Stimulated activated CD4-positive, alpha-beta T cell treated with anti-CD3 and anti-CD28 coated beads, TNF-alpha, amount 100 ng/mL, for 1 hour (primary cell): ENCODE data around the gene IL34.

ENCODE experiments used
- DNase-seq, 3 donors: peaks; one replicate each; pipeline ENCODE4 v3.0.0-alpha.2; 2020; ENCODE audit warnings: low read depth in 3 of 3, low spot score in 1 of 3

The IL34 gene

DNA sequence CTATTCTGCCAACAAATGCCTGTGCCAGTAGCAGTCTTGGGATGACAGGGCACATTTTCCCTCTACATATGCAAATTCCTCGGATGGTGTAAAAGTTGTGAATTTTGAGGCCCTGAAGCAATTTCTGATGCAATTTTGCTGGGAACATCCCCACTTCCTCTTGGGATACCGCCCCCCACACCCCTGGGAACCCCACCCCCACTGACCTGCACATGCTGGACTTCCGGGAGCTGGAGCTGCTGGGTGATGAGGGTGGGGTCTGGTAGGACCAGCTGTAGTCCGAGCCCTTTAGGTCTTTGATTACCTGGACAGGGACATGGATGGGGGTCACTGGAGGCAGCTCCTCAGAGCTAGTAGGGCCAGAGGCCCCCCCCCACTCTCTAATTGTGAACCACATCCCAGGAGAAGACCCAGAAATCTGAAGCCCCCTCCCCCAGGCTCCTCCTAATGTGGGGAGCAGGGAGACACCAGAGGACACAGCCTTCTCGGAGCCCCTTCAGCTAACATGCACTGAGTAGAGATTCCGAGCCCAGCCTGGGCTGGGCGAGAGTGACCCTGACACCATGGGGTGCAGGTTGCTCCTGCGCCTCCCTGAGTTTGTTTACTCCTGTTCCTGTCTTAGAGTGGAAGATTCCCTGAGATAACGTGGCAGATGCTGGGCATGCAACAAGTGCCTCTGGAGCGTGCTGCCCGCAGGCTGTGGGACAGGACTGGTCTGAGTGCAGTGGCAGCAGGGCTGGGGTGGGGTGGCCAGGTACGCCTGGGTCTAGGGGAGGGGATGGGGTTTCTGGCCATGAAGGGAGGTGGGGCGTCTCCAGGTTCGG, 30.5 kb downstream of the IL34 start:
- no peak for DNase-seq

GRCh38 chr16:70677499-70678120, 31.3 kb downstream of the IL34 start:
- no peak for DNase-seq

GRCh38 chr16:70678121-70678897, 31.9 kb downstream of the IL34 start:
- no peak for DNase-seq

- DNase-seq, result no peak
These were observed 32.7 kb downstream of the IL34 start for GRCh38 chr16:70678898-70679670.

DNA sequence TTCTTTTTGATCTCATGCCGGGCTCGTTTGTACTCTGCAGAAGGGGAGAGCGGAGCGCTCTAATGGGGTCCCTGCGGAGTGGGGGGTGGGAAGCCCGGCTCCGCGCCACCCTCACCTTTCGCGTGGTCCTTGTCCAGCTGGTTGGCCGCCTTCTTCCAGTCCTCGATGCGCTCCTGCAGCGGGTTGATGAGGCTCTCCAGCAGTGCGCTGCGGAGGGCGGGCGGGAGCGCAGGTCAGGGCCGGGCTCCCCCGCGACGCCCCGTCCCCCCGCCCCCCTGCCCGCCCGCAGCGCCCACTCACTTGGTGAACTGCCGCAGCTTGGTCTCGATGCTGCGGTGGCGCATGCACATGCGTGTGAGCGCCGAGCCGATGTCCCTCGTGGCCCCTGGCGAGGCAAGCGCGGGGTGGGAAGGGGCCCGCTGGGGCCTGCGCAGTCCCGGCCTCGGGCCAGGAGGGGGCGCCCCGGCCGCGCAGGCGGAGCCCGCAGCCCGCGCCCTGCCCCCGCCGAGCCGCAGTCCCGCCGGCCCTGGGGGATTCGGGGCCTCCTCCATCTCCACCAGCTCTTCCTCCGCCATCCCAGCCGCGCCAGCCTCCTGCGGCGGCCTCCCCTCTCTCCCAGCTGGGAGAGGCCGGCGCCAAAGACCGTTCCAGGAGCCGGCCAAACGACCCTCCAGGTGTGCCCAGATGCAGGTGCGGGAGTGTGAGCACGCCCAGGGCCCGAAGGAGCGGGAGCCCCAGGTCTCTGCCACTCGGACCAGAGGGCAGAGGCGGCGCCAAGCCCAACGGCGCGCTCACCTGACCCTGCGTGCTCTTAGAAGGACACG, 33.5 kb downstream of the IL34 start:
- no peak for DNase-seq

DNA sequence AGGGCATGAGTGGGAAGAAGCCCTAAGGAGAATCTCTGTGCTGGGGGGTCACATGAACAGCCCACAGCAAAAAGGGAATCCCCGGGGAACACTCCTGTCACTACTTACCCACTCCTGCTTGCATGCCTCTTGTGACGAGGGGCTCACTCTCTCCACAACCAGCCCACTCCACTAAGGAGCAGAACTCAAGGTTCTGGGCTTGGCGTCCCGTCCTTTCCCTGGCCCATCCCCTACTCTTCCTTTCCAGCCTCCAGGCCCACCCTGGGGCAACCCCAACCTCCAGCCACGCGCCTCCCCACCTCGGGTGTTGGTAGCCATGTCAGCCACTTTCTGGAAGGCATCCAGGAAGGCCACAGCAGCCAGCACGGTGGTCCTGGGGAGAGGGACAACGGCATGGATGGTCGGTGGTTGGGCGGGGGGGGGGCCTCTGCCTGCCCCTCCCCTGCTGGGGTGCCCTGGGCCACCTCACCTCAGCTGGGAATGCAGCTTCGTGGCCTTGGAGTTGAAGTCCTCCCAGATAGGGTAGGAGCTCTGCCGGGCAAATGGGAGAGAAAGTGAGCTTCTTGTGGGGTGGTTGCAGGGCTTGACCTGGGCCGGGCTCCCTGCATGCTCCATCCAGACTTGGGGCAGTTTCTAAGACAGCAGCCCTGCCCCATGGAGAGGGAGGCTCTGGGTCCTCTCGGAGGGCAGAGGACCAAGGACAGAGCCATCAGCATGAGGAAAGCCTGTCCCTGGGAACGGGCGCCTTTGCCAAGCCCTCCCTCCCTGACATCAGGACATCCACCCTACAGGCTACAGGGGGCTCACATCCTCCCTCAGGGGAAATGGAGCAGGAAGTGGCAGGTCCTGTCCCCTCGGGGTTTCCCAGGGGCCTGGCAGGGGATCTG, 34.4 kb downstream of the IL34 start:
- no peak for DNase-seq

DNA sequence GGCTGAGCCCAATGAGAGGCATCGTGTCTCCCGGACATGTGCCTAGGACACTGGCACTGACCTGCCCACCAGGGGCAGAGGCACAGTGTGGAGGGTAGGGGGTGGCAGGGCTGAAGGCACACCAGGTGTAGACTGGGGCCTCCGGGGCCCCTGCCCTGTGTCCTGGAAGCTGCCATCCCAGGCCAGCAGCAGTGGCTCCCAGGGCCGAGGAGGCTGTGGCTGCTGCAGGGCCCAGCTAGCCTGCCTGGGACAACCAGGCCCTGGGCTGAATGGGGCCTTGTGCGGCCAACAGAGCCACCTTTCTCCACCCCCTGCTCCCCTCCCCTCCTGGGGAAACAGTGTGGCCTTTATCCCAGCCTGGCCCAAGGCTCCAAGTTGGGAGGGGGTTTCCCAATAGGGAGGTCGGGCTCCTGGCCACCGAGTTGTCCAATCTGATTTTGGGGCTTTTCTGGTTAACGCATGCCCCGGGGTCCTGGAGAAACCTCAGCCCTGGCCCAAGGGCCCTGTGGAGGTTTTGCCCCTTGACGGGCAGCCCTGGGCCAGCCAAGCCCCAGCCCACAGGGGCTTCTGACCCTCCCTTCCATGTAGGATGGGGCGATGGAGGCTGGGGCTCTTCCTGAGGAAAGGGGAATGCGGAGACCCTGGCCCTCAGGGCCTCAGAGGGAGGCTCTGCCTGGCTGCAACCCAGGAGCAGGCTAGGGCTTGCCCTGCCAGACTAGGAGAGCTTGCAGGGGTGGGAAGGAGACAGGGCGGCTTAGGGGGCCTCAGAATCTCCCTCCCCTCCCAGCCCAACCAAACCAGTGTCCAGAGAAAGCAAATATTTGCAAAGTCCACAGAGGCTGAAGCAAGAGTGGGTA, 35.3 kb downstream of the IL34 start:
- no peak for DNase-seq

DNA sequence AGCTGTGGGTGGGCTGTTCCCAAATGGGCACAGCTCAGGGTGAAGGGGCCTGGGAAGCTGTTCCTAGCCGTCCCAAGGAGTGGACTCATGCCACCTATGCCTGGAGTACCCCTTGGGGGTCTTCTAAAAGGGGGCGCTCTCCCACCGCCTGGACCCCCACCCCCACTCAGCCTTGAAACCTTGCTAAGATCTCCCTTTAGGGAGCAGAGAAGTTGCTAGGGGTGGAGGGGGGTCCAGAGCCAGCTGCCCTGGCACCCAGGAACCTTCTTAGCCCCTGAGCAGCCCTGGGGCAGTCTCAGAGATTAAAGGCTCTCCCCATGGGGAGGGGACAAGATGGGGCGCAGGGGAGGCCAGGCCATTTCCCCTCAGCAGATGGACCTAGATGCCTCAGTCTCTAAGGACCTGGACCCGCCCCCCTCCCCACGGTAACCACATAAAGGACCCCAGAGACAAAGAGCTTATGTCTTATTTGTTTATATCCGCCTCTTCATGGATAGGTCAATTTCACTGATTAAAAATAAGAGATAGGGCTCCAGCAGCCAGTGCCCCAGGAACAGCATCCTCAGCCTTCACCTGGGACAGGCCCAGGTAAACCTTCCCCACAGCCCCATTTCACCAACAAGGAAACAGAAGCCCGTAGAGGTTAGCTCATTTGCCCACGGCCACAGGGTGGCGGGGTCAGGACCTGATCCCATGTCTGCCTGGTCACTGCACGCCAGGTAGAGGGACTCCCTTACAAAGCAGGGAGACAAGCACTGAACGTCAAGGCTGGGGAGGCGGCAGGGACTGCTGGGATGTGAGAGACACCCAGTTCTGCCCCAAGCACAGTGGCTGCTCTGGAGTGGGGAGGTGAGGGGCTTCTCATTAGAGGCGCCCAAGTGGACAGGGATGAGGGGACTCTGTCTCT, 36.1 kb downstream of the IL34 start:
- no peak for DNase-seq

- no peak for DNase-seq
These were observed 37.0 kb downstream of the IL34 start for GRCh38 chr16:70683146-70683944.

- DNase-seq, result no peak
These were observed 38.0 kb downstream of the IL34 start for GRCh38 chr16:70684146-70685060.

- DNase-seq, result no peak
These were observed 38.9 kb downstream of the IL34 start for GRCh38 chr16:70685061-70685937.

DNA sequence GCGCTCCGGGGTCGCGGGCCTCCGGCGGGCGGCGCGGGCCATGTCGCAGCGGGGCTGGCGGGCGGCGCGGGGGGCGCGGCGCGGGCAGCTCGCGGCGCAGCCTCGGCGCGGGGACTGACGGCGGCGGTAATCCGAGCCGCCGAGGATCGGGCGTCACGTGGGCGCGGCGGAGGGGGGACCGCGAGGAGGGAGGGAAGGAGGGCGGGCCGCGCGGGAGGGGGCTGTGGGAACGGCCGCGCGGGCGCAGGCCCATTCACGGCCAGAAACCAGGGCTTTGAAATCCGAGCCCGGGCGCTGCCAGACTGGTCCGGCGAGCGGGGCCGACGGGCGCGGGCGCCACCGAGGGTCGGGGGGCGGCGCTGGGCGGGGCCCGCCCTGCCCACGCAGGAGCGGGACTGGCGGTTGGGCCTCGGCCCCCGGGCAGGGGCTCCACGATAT, 39.6 kb downstream of the IL34 start, which contains the start of gene MTSS2:
TSS of gene MTSS2 (minus strand) at position 116 of the 438 bp plus-strand sequence. CDS start 262 bp downstream, outside the sequence.
- DNase-seq, result no peak

GRCh38 chr16:70686376-70687101, 40.2 kb downstream of the IL34 start:
- DNase-seq, result no peak

- no peak for DNase-seq
These were observed 40.7 kb downstream of the IL34 start for GRCh38 chr16:70687102-70687511.
